A673 (cell line): ENCODE measurements around the gene GNAS. TPM values are rescaled to one million over a fixed set of nuclear protein-coding genes. Genes with fewer than 3 reads are reported as not detected.
"Not testable (repeated sequence)": the region's sequence is repeated elsewhere in the genome, so short reads cannot be mapped to it uniquely, and the experiment has no call there.

Source experiments
- BruUV-seq: library from RNA; stranded (reverse); fragments of 400-500 nt; replicated peaks from 2 replicates; lab custom pipeline; 2021; lab: Mats Ljungman, UMichigan
- CTCF ChIA-PET: fragments of 300-600 bp; sonication (Branson Sonifier 250); formaldehyde crosslinking; loops from one replicate; lab custom pipeline; 2022; ENCODE audit warnings: antibody characterized with exemption; lab: Charles Lee
- POLR2A ChIA-PET: fragments of 300-600 bp; sonication (Branson Sonifier 250); formaldehyde crosslinking; loops from one replicate; lab custom pipeline; 2022; ENCODE audit warnings: antibody characterized with exemption; ENCODE audit not compliant: low non-redundant PET; lab: Charles Lee
- DNase-seq: peaks from one replicate; pipeline ENCODE4 v3.0.0-alpha.2; 2015; ENCODE audit warnings: low spot score
- H3K27ac ChIP-seq: fragments of 200-600 bp; sonication (generic); 2 replicates; pipeline ENCODE4 v1.5.1; 2016; ENCODE audit warnings: mixed run types, low read depth, mild to moderate bottlenecking, mixed read lengths, antibody characterized with exemption, low read length; ENCODE audit not compliant: poor library complexity, severe bottlenecking
- H3K27me3 ChIP-seq: fragments of 200-600 bp; sonication (generic); replicated peaks from 2 replicates; pipeline ENCODE4 v1.6.1; 2017; ENCODE audit warnings: mixed run types, low read depth, mild to moderate bottlenecking, mixed read lengths, antibody characterized with exemption, low read length; ENCODE audit not compliant: insufficient read depth, poor library complexity
- H3K36me3 ChIP-seq: fragments of 200-600 bp; sonication (generic); 2 replicates; pipeline ENCODE4 v1.6.1; 2016; ENCODE audit warnings: mixed run types, mild to moderate bottlenecking, mixed read lengths, antibody characterized with exemption, low read length; ENCODE audit not compliant: insufficient read depth, poor library complexity, severe bottlenecking
- H3K4me1 ChIP-seq: fragments of 200-600 bp; sonication (generic); 2 replicates; pipeline ENCODE4 v1.6.1; 2017; ENCODE audit warnings: mixed run types, mild to moderate bottlenecking, mixed read lengths, antibody characterized with exemption, low read length; ENCODE audit not compliant: insufficient read depth, poor library complexity, severe bottlenecking
- H3K4me3 ChIP-seq: fragments of 200-600 bp; sonication (generic); 2 replicates; pipeline ENCODE4 v1.5.1; 2016; ENCODE audit warnings: low read depth, mixed run types, mild to moderate bottlenecking, mixed read lengths, low read length; ENCODE audit not compliant: poor library complexity, severe bottlenecking
- H3K9me3 ChIP-seq: fragments of 200-600 bp; sonication (generic); 2 replicates; pipeline ENCODE4 v1.6.1; 2016; ENCODE audit warnings: mixed run types, low read depth, mild to moderate bottlenecking, mixed read lengths, antibody characterized with exemption, low read length; ENCODE audit not compliant: poor library complexity, severe bottlenecking
- EZH2 ChIP-seq: fragments of 200-600 bp; sonication (generic); IDR thresholded peaks from 2 replicates; pipeline ENCODE4 v1.6.1; 2017; ENCODE audit warnings: borderline replicate concordance, low read depth, mild to moderate bottlenecking, mixed read lengths, antibody characterized with exemption, low read length; ENCODE audit not compliant: poor library complexity, severe bottlenecking
- intact Hi-C: fragments of 100-400 bp; cut with micrococcal nuclease; formaldehyde crosslinking; loops from one replicate; pipeline ENCODE4 v1.10.0; 2022; ENCODE audit not compliant: unreplicated experiment
- total RNA-seq: library from RNA; stranded (reverse); gene quantifications from 2 replicates; pipeline ENCODE4 v1.2.3, GENCODE V29; 2021
- TF ChIP-seq, protein P1 (sequence below): fragments of 300-800, 200-600 bp; sonication (generic); conservative IDR thresholded peaks from 2 replicates; pipeline ENCODE4 v1.5.1; 2017; ENCODE audit warnings: low read depth, mild to moderate bottlenecking, antibody characterized with exemption, low read length, moderate library complexity, mixed read lengths

The GNAS gene
- total RNA-seq, 1 experiment from 2014 or later, result 1,108 TPM

DNA sequence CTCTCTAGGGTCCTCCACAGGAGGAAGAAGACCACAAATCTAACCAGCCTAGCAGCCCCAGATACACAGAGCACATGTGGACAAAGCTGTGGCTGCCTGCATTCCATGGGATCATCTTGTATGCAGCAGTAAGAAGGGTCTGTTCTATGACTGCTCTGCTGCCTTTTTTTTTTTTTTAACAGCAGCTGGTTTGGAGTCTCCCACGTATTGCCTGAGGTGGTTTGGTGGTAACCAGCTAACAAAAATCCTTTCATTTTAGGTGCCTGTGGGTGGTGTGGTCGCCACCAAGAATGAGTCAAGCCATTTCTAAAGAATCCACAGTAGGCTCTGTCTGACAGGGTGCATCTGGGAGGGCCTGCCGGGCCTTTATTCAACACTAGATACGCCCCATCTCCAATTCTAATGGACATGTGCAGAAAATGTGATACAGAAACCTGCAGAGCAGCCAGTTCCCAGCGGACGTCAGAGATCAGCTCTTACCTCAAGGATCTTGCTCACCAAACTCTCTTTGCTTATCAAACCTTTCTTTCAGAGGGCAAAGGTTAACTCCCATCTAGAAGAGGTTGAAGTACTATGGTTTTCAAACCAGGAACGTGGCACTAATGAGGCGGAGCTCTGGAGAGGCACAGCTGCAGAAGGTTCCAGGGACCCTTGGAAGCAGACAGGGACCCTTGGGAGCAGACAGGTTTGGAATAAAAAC is 33.8 kb upstream of the GNAS start:
- BruUV-seq, result no TSS peak
- intact Hi-C loops, result no loop called here
- Histone ChIP-seq H3K27me3 (no peaks in the 10 kb centered on the region), H3K9me3 (no peaks in the 10 kb centered on the region), H3K36me3 (no peaks in the 10 kb centered on the region), H3K27ac (no peak overlapping the region), H3K4me3 (no peak overlapping the region), H3K4me1 (no peaks in the 10 kb centered on the region)
- TF ChIP-seq, protein P1, sequence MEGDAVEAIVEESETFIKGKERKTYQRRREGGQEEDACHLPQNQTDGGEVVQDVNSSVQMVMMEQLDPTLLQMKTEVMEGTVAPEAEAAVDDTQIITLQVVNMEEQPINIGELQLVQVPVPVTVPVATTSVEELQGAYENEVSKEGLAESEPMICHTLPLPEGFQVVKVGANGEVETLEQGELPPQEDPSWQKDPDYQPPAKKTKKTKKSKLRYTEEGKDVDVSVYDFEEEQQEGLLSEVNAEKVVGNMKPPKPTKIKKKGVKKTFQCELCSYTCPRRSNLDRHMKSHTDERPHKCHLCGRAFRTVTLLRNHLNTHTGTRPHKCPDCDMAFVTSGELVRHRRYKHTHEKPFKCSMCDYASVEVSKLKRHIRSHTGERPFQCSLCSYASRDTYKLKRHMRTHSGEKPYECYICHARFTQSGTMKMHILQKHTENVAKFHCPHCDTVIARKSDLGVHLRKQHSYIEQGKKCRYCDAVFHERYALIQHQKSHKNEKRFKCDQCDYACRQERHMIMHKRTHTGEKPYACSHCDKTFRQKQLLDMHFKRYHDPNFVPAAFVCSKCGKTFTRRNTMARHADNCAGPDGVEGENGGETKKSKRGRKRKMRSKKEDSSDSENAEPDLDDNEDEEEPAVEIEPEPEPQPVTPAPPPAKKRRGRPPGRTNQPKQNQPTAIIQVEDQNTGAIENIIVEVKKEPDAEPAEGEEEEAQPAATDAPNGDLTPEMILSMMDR, result no peak
- TF ChIP-seq EZH2, result no peak
- CTCF ChIA-PET, result no interaction called here
- no peak for DNase-seq
- POLR2A ChIA-PET, result no interaction called here

DNA sequence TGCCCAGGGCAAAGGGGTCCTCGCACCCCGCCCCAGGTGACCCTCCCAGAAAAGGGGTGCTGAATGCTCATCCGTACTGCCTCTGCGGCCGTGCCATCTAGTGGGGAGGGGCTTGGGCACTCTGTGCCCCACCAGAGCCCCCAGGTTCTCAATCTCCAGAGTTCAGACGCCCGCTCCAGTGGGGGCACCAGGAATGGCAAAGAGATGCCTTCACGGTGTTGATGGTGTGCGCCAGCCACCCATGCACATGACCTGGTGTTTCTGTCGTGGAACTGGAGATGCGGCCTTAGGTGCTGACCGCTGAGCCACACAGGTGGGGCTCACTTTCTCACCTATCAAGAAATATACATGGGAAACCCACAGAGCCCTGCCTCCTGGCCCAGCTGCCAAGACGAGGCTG is 32.6 kb upstream of the GNAS start:
- CTCF ChIA-PET, result no interaction called here
- no peaks in the 10 kb centered on the region for H3K4me1 ChIP-seq
- intact Hi-C loops, result no loop called here
- no TSS peak for BruUV-seq
- DNase-seq, result no peak
- TF ChIP-seq, protein P1, result no peak
- TF ChIP-seq EZH2, result no peak
- POLR2A ChIA-PET, result no interaction called here
- H3K27ac ChIP-seq, result no peak overlapping the region
- H3K4me3 ChIP-seq, result no peak overlapping the region
- H3K9me3 ChIP-seq, result no peaks in the 10 kb centered on the region
- H3K27me3 ChIP-seq, result no peaks in the 10 kb centered on the region
- H3K36me3 ChIP-seq, result no peaks in the 10 kb centered on the region

DNA sequence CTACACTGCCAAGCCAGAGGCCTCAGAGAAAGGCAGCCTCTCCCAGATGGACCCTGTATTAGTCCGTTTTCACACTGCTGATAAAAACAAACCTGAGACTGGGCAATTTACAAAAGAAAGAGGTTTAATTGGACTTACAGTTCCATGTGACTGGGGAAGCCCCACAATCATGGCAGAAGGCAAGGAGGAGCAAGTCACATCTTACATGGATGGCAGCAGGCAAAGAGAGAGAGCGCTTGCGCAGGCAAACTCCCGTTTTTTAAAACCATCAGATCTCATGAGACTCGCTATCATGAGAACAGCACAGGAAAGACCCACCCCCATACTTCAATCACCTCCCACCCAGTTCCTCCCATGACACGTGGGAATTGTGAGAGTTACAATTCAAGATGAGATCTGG is 32.0 kb upstream of the GNAS start:
- H3K4me3 ChIP-seq, H3K27me3 ChIP-seq, DNase-seq, H3K36me3 ChIP-seq, intact Hi-C loops, BruUV-seq, H3K4me1 ChIP-seq, POLR2A ChIA-PET, H3K9me3 ChIP-seq, H3K27ac ChIP-seq, CTCF ChIA-PET: not testable (repeated sequence)

DNA sequence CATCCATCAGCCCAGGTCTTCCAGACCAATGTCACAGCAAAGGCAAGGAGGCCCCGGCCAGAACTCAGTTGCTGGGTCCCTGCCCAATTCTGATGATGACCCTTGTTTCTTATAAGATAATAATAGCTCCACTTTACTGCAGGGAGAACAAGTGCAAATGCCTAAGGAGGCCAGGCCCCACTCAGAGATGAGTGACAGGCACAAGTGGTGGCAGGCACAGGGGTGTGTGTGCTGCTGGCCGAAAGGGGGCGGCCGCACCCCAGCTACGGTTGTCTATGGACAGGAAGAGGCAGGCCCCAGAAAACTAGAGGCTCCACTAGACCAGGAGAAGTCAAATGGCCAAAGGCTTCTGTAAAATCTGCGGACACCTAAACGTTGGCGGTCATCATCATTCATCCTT is 30.4 kb upstream of the GNAS start:
- Histone ChIP-seq H3K4me1 (no peaks in the 10 kb centered on the region), H3K4me3 (no peak overlapping the region), H3K9me3 (no peaks in the 10 kb centered on the region), H3K36me3 (no peaks in the 10 kb centered on the region), H3K27ac (no peak overlapping the region), H3K27me3 (no peaks in the 10 kb centered on the region)
- ChIA-PET CTCF (no interaction called here), POLR2A (no interaction called here)
- DNase-seq, result no peak
- TF ChIP-seq EZH2, result no peak
- TF ChIP-seq, protein P1, result no peak
- intact Hi-C loops, result no loop called here
- no TSS peak for BruUV-seq
